ENCODE results near the gene PHTF2. TPM values are rescaled to one million over a fixed set of nuclear protein-coding genes. Genes with fewer than 3 reads are reported as not detected.

The PHTF2 gene
- total and polyA plus RNA-seq, 12 donors: 4.3 to 24.3 (median 9.9) TPM

DNA sequence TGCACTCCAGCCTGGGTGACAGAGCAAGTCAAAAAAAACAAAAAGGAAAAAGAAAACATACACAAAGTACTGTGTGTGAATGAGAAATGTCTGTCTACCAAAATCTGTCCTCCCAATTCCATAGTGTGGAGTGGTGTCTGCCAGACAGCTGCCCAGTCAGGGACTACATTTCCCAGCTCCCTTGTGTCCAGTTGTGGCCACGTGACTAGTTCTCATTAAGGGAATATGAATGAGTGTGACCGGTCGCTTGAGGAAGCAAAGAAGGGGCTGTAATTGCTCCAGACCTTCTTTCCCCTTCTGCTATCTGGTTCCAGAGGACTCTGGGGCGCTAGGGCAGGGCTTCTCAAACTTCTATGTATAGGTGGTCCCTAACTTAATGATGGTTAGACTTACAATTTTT lies 204.1 kb downstream of the PHTF2 start:
- no peak overlapping the region for H3K27ac ChIP-seq
- 87 to 90% (median 87%) methylated on average over 4 of the region's 4 CpGs for WGBS, 4 donors
- no peaks in the 10 kb centered on the region for H3K27me3 ChIP-seq
- no peak for TF ChIP-seq POLR2A (IDR thresholded peaks at IDR 0.05)
- TF ChIP-seq, protein P1, sequence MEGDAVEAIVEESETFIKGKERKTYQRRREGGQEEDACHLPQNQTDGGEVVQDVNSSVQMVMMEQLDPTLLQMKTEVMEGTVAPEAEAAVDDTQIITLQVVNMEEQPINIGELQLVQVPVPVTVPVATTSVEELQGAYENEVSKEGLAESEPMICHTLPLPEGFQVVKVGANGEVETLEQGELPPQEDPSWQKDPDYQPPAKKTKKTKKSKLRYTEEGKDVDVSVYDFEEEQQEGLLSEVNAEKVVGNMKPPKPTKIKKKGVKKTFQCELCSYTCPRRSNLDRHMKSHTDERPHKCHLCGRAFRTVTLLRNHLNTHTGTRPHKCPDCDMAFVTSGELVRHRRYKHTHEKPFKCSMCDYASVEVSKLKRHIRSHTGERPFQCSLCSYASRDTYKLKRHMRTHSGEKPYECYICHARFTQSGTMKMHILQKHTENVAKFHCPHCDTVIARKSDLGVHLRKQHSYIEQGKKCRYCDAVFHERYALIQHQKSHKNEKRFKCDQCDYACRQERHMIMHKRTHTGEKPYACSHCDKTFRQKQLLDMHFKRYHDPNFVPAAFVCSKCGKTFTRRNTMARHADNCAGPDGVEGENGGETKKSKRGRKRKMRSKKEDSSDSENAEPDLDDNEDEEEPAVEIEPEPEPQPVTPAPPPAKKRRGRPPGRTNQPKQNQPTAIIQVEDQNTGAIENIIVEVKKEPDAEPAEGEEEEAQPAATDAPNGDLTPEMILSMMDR (IDR thresholded peaks at IDR 0.05): no peak
- no peaks in the 10 kb centered on the region for H3K36me3 ChIP-seq (replicated peaks in 1 of 2)
- H3K9me3 ChIP-seq (replicated peaks in 1 of 3): no peaks in the 10 kb centered on the region
- H3K4me1 ChIP-seq (replicated peaks in 1 of 2): no peaks in the 10 kb centered on the region
- intact Hi-C loops (cut with DNase I): no loop called here
- no peak overlapping the region for H3K4me3 ChIP-seq
- DNase-seq: no peak

DNA sequence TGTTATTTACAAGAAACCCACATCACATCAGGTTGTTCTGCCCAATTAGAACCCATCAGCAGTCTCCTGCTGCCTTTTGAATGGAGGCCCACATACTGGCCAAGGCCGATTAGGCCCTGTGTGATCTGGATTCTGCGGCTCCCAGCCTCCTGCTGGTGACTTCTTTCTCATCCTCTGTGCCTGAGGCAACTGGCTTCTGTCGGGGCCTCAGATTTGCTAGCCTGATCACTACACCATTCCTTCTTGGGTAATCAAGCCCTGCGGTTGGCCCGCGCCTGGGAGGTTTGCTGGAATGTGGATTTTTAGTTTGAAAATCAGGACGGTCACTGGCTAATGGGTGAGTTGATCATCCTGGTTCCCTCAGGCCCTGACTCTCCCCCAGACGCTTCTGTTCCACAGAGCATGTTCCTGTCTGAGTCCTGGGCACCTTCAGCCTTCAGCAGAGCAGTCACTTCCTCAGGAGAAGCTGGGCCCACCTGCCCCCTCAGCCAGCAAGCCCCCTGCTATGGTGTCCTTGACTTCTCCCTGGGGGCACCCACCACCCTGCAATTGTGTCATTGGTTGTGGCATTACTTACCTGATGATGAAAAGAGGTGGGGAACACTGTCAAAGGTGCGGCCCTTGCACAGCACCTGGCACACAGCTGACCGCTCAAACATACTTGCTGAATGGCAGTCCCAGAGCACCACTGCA lies 207.6 kb downstream of the PHTF2 start:
- 91 to 95% (median 94%) methylated on average over 4 to 10 of the region's 10 CpGs for WGBS, 4 donors
- no peak for DNase-seq
- Histone ChIP-seq H3K27ac (no peak overlapping the region), H3K9me3 (replicated peaks in 1 of 3) (no peaks in the 10 kb centered on the region), H3K4me3 (no peak overlapping the region), H3K36me3 (replicated peaks in 1 of 2) (no peaks in the 10 kb centered on the region), H3K4me1 (replicated peaks in 1 of 2) (no peaks in the 10 kb centered on the region), H3K27me3 (no peaks in the 10 kb centered on the region)
- TF ChIP-seq, protein P1 (IDR thresholded peaks at IDR 0.05): no peak
- TF ChIP-seq POLR2A (IDR thresholded peaks at IDR 0.05): no peak
- intact Hi-C loops (cut with DNase I): no loop called here

Small RNAs within 50 kb of the gene (small RNA-seq; reads per million reads assigned to genes)
- 0 reads per million in 2 donors for gene RF00019

Other genes with a start within 250 kb of the PHTF2 start
- gene RSBN1L, start 102.3 kb upstream of the PHTF2 start, total RNA-seq: 10 to 100 TPM; 10.3 to 21.3 (median 14.1) TPM
- gene RSBN1L, start 102.3 kb upstream of the PHTF2 start, polyA plus RNA-seq: 10 to 100 TPM in 1 of 3 donors, 1 to 10 TPM in 2; 7.9 to 20.2 (median 8.1) TPM
- 10 to 100 TPM; 13.8 to 30.6 (median 17.1) TPM for gene TMEM60, start 339 bp upstream of the PHTF2 start, total RNA-seq
- gene TMEM60, start 339 bp upstream of the PHTF2 start, polyA plus RNA-seq: 10 to 100 TPM; 21.7 to 25.2 (median 23.1) TPM